NT2/D1 (cell line): ENCODE measurements around the gene POLN.

Experiments used
- SUZ12 ChIP-seq: IDR thresholded peaks from 2 replicates; pipeline ENCODE4 v1.6.1; 2011; ENCODE audit not compliant: insufficient read length, insufficient read depth; ENCODE audit errors: extremely low read depth
- YY1 ChIP-seq: IDR thresholded peaks from 2 replicates; pipeline ENCODE4 v1.6.1; 2011; ENCODE audit not compliant: insufficient read length, insufficient read depth
- ZNF274 ChIP-seq: IDR thresholded peaks from 2 replicates; pipeline ENCODE4 v1.6.1; 2011; ENCODE audit warnings: mild to moderate bottlenecking, low read depth, low read length

DNA sequence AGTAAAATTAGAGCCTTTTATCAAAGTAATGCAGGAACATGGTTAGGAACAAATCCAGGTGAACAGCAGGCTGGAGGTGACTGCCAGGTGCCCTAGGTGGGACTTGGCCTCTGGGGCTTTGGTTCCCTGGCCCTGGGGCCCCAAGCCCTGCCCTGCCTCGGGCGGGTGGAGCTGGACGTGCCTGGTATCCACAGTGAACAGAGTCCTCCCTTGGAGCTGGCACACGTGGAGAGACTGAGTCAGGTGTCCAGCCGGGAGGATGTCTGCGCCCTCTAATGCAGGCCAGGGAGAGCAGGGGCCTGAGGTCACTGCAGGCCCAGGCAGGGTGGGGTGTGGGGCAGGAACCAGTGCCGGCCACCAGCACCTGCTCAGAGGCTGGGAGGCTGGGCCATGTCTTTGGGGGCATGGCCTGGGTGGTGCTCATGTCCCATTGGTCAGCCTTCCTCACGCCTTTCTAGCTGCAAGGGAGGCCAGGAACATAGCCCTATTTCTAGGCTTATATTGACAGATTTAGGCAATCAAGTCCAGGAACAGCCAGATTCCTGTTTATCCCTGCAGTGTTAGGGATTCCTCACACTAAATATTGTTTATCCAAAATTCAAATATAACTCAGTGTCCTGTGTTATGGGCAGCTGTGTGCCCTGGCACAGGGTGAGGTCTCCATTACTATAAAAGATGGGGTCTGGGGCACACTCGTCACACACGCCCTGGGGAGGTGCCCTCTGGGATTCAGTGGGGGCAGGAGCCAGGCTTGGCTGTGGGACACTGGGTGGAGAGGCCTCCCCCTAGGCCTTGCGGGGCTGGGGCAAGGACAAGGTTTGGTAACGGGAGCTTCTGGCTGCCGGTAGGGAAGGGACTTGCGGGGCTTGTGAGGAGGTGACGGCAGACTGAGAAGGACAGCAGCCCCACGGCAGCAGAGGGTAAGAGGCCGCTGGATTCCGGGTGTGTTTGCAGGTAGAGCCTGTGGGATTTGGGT lies 197.1 kb downstream of the POLN start:
- no peak for TF ChIP-seq SUZ12
- TF ChIP-seq YY1: no peak
- TF ChIP-seq ZNF274: no peak
